GM21381 (cell line): Measurements from ENCODE around the gene ITGA2.

Source experiments
- ATAC-seq: cut with Tn5 transposase; IDR thresholded peaks from one replicate; pipeline ENCODE4 v1.9.1; 2021; ENCODE audit warnings: mild to moderate bottlenecking, moderate library complexity; ENCODE audit not compliant: unreplicated experiment

Gene ITGA2

DNA sequence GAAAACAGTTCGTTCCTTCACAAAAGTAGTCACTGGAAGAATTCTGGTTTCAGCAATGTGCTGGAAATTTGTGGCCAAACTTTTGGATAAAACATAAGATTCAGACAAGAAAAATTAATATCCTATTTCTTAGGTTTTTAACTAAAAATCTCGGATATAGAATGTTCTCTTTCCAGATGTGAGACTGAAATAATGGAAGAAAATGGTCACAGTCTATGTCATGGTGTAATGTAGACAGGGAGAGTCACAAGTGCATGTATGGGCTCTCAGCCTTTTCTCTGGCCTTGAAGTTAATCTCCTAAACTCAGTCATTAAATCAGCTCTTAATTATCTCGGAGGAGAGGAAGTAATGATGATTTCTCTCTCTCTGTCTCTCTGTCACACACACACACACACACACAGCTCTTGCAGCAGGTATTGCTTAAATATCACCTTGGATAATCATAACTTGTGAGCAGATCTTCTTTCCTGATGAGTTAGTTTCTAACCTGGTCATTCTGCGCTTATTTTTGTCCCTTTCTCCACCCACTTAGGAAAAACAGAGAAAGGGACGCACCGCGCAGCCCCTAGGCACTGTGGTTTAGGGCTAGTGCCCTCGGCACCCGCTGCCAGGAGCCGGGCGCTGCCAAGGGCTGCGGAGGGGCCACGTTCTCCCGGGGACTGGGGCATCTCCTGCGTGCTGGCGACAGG, 672 bp upstream of the ITGA2 start:
- no peak for ATAC-seq

- ATAC-seq = peak; percentile 36
Observed at GRCh38 chr5:52989781-52990527, 802 bp downstream of the ITGA2 start.

- ATAC-seq = no peak
Observed at GRCh38 chr5:52990528-52990925, 1.4 kb downstream of the ITGA2 start.

DNA sequence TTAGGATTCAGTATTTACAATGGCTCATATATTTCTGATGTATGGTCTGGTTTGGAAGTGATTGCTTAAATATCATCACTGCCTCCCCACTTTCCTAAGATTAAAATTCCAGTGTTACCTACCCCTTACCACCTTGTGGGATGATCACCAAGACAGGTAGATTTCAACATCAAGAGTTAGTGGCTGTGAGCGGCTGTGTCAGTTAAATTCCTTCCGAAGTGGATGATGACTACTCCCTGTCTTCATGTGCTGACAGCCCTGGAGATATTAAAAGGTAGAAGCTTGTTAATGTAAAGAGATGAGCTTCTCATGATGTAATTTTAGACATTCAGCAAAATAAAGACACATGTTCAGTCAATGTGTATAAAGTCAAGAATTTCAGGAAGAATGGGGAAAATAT, 4.2 kb downstream of the ITGA2 start:
- ATAC-seq = no peak

DNA sequence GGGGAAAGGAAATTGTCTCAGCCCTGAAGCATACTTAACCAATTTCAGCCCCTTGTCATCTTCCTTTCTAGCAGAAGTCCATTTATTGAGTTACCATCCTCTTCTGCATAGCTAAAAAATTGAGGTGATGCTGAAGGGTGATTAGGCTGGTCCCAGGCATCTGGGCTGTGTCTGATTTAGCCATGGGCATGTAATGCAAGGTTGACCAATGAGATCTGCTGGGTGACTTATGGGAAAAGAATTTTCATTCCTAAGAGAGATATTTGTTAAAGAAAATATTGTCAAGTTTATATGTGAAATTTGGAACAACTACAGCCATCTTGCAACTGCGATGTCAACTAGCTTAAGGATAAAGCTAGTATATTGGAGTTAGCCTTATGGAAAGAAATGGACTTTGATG, 5.1 kb downstream of the ITGA2 start:
- ATAC-seq = no peak

- no peak for ATAC-seq
Observed at GRCh38 chr5:52995095-52995494, 5.9 kb downstream of the ITGA2 start.

DNA sequence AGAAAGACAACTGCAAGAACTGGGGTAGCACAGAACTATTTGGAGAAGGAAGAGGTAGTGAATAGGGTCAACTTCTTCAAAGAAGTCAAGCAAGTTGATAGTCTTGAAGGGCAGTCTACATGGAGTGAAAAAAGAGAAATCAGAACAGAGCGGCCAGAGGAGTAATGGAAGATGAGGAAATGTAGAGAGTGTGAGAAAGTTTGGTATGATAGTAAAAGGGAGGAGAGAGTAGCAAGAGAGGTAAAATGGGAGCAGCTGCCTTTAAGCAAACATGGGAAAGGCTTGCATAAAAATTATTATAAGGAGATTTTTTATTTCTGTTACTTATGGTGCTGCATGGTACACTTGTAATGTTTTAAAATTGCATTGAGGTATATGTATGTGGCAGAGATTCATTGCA, 6.8 kb downstream of the ITGA2 start:
- no peak for ATAC-seq

DNA sequence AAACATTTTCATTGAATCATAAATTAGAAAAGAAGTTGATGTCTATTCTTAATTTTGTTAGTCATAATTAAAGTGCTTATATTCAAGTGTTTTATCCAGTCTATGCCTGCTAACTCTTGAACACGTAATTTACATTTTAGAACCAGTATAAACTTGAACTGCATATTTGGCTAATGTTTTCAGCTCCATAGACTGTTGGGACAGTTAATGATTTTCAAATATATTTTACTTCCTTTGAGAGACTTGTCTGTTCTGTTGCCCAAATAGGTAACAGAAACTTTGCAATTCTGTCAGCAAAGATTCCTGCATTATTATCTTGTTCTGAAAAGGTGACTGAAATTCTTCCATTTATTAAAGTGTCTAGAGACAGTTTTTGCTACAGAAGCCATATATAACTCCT, 7.8 kb downstream of the ITGA2 start:
- ATAC-seq = no peak

DNA sequence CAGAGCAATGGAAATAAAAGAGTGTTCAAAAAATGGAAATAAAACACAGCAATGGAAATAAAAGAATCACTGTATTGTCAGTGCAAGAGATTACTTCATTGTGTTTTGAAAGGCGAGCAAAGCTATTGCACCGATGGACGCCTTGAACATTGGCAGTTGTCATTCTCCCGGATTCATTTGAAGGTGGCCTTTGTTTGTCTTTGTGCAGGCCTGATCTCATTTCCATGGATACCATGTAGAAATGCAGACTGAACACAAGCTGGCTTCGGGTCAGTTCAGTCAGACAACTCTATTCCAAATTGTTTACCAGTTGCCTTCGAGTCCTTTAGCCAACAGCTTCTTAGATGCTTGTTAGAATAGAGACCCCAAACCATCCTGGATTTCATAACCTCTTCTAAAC, 8.3 kb downstream of the ITGA2 start:
- no peak for ATAC-seq

- ATAC-seq = no peak
Observed at GRCh38 chr5:52998552-52999313, 9.6 kb downstream of the ITGA2 start.

GRCh38 chr5:52999344-52999949, 10.3 kb downstream of the ITGA2 start:
- no peak for ATAC-seq

GRCh38 chr5:53001541-53001940, 12.4 kb downstream of the ITGA2 start:
- ATAC-seq = no peak

DNA sequence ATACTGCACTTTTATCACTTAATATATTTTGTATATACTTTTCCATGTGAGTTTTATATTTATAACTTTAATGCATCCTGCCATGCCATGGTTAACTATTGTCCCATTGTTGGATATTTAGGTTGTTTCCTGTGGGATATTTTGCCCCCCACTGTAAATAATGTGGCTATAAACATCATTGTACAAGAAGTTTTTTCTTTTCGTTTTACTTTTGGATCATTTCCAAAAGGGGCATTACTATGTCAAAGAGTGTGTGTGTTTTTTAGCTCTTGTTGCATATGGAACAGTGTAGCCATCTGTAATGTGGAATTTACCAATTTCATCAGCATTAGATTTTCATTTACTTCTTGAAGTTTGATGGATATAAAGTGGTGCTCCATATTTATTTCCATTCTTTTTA, 13.3 kb downstream of the ITGA2 start:
- ATAC-seq = no peak

DNA sequence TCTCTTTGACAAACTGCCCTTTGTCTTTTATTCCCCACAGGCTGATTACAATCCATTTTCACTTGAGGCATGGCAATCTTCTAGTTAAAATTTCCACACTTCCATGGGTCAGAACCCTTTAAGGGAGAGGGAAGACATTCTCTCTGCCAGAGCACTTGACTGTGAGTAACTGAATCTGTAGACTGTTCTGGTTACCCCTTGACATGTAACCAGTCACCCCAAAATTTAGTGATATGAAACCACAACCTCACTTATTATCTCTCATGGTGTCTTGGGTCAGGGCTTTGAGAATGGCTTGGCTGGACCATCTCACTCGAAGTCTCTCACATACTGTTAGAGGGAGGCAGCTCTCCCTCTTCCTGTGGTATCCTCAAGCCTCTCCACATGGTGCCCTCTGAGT, 14.0 kb downstream of the ITGA2 start:
- no peak for ATAC-seq

GRCh38 chr5:53006911-53007890, 18.0 kb downstream of the ITGA2 start:
- no peak for ATAC-seq

GRCh38 chr5:53008751-53009150, 19.6 kb downstream of the ITGA2 start:
- peak; percentile 86 for ATAC-seq

GRCh38 chr5:53009816-53010215, 20.7 kb downstream of the ITGA2 start:
- no peak for ATAC-seq

GRCh38 chr5:53010814-53011213, 21.7 kb downstream of the ITGA2 start:
- no peak for ATAC-seq

DNA sequence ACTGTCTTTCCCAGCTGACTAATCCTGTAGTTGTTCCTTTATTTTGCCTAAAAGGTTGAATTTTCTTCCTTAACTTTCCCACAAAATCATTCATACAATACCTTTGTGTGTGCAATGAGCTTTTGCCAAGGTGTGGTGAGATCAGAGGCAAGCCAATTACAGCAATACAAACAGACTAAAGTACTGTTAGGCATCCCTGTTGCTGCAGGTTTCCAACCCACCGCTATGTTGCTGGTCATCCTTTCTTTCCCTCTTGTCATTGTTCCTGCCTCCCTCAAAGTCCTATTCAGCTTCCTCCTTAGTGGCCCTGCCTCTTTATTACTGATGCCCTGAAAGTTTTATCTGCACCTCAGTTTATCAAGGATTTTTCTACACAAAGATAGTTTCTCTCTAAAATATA, 22.1 kb downstream of the ITGA2 start:
- no peak for ATAC-seq

- ATAC-seq = no peak
Observed at GRCh38 chr5:53013857-53014256, 24.7 kb downstream of the ITGA2 start.
